CD4-positive, alpha-beta T cell (primary cell): ENCODE data around the gene DHX32. TPM values are rescaled to one million over a fixed set of nuclear protein-coding genes. Genes with fewer than 3 reads are reported as not detected.

Experiments used
- ATAC-seq: fragments of 200-7000 bp; cut with Tn5 transposase; one replicate; pipeline ENCODE4 v1.10.0; 2022; ENCODE audit warnings: mild to moderate bottlenecking; ENCODE audit not compliant: poor library complexity
- CTCF ChIA-PET: fragments of 350-600 bp; sonication (Branson Sonifier 250); formaldehyde crosslinking; loops from one replicate; lab custom pipeline; 2021; ENCODE audit warnings: antibody characterized with exemption, inconsistent platforms; lab: Charles Lee
- POLR2A ChIA-PET: fragments of 350-600 bp; sonication (Branson Sonifier 250); formaldehyde crosslinking; loops from one replicate; lab custom pipeline; 2021; ENCODE audit warnings: antibody characterized with exemption, inconsistent platforms; lab: Charles Lee
- DNase-seq, 14 experiments: peaks; one replicate each; pipeline ENCODE4 v3.0.0-alpha.2; 2013 to 2020; ENCODE audit warnings: mixed read lengths in 2 of 14
- H3K27ac ChIP-seq, 2 donors: one replicate each; pipeline versions ENCODE4 v1.5.1 to v1.7.0; 2013; ENCODE audit warnings: low read length in 2 of 2, low read depth in 1 of 2, mild to moderate bottlenecking in 1 of 2
- H3K27me3 ChIP-seq, 2 experiments: 1 replicate in 1 of 2; 2 replicates in 1 of 2; pipeline versions ENCODE4 v1.6.1 to v1.7.0; 2013; ENCODE audit warnings: low read length in 2 of 2, control low read depth in 1 of 2, mild to moderate bottlenecking in 1 of 2, moderate library complexity in 1 of 2; ENCODE audit not compliant: insufficient read depth in 2 of 2, control insufficient read depth in 1 of 2
- H3K36me3 ChIP-seq: one replicate; pipeline ENCODE4 v1.6.1; 2013; ENCODE audit warnings: low read length, control low read depth; ENCODE audit not compliant: insufficient read depth
- H3K4me1 ChIP-seq: one replicate; pipeline ENCODE4 v1.6.1; 2013; ENCODE audit warnings: low read length, control low read depth; ENCODE audit not compliant: insufficient read depth
- H3K4me3 ChIP-seq: one replicate; pipeline ENCODE4 v1.5.1; 2013; ENCODE audit warnings: mild to moderate bottlenecking, low read length, moderate library complexity
- H3K9me3 ChIP-seq, 2 experiments: 1 replicate in 1 of 2; 2 replicates in 1 of 2; pipeline versions ENCODE4 v1.6.1 to v1.7.0; 2013; ENCODE audit warnings: low read length in 2 of 2, mild to moderate bottlenecking in 2 of 2, control low read depth in 1 of 2, moderate library complexity in 1 of 2; ENCODE audit not compliant: control insufficient read depth in 1 of 2, insufficient read depth in 1 of 2
- H3K27ac Mint-ChIP-seq: one replicate; pipeline ENCODE4 v1.8.0; 2020; ENCODE audit warnings: mixed read lengths
- H3K27me3 Mint-ChIP-seq: one replicate; pipeline ENCODE4 v1.8.0; 2021; ENCODE audit warnings: mixed read lengths
- H3K36me3 Mint-ChIP-seq: one replicate; pipeline ENCODE4 v1.8.0; 2021; ENCODE audit warnings: low read depth, mixed read lengths
- H3K4me1 Mint-ChIP-seq: one replicate; pipeline ENCODE4 v1.8.0; 2021; ENCODE audit warnings: low read depth, mixed read lengths
- H3K4me3 Mint-ChIP-seq: one replicate; pipeline ENCODE4 v1.8.0; 2020; ENCODE audit warnings: mild to moderate bottlenecking, mixed read lengths
- H3K9me3 Mint-ChIP-seq: one replicate; pipeline ENCODE4 v1.8.0; 2020; ENCODE audit warnings: mixed read lengths
- intact Hi-C, 2 experiments: fragments of 100-400 bp; cut with DNase I in 1 of 2; cut with micrococcal nuclease in 1 of 2; formaldehyde crosslinking; loops; one replicate each; pipeline versions ENCODE4 v1.15.1 to v1.9.0; 2023 to 2025; cut with DNase I, micrococcal nuclease
- total RNA-seq, 174 experiments: library from RNA in 2 of 174; stranded (reverse) in 2 of 174; gene quantifications; one replicate each; pipeline ENCODE4 v1.2.3 and lab custom pipeline; 2021 to 2026
- TF ChIP-seq, protein P1 (sequence below): fragments of 200-600 bp; IDR thresholded peaks from one replicate; pipeline ENCODE4 v1.8.0; 2022; ENCODE audit warnings: antibody characterized with exemption, mild to moderate bottlenecking

The DHX32 gene
- total RNA-seq, 2 experiments from 2014 or later: 1.3 to 1.7 TPM

DNA sequence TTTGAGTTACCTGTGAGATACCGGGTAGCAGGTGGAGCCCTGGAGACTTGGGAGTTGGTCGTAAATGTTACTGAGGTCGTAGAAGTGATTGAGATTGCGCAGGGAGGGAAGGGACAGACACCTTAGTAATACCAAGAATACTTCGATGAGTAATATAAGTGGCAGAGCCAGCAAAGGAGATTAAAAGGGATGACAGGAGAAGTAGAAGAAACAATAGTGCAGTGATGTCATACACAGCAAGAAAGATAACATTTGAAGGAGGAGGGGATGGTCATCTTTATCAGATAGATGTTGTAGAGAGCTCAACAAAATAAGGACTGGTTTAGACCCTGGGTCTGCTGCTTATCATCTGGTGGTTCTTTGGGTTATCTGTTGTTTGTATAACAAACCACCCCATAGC is 52.8 kb downstream of the DHX32 start:
- H3K4me3 ChIP-seq: no peak overlapping the region
- no peak overlapping the region for H3K4me3 Mint-ChIP-seq
- peaks cover 74% of the 10 kb centered on the region for H3K36me3 Mint-ChIP-seq
- H3K4me1 Mint-ChIP-seq: peaks cover 18% of the 10 kb centered on the region
- no peaks in the 10 kb centered on the region for H3K27me3 Mint-ChIP-seq
- TF ChIP-seq, protein P1, sequence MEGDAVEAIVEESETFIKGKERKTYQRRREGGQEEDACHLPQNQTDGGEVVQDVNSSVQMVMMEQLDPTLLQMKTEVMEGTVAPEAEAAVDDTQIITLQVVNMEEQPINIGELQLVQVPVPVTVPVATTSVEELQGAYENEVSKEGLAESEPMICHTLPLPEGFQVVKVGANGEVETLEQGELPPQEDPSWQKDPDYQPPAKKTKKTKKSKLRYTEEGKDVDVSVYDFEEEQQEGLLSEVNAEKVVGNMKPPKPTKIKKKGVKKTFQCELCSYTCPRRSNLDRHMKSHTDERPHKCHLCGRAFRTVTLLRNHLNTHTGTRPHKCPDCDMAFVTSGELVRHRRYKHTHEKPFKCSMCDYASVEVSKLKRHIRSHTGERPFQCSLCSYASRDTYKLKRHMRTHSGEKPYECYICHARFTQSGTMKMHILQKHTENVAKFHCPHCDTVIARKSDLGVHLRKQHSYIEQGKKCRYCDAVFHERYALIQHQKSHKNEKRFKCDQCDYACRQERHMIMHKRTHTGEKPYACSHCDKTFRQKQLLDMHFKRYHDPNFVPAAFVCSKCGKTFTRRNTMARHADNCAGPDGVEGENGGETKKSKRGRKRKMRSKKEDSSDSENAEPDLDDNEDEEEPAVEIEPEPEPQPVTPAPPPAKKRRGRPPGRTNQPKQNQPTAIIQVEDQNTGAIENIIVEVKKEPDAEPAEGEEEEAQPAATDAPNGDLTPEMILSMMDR: no peak
- H3K27ac ChIP-seq: no peak overlapping the region
- ChIA-PET POLR2A (no interaction called here), CTCF (no interaction called here)
- no peak for ATAC-seq
- intact Hi-C loops: loop anchor here (10.0 kb wide), 2 partner anchors 114 to 1024 kb away; partner anchors contain the start of genes ABRAXAS2 (in 1 of the 2) and EDRF1 (in 1 of the 2)
- no peaks in the 10 kb centered on the region for H3K9me3 ChIP-seq
- DNase-seq: no peak
- H3K27me3 ChIP-seq: no peaks in the 10 kb centered on the region
- no peak overlapping the region for H3K27ac Mint-ChIP-seq
- no peaks in the 10 kb centered on the region for H3K9me3 Mint-ChIP-seq
- H3K36me3 ChIP-seq: peaks cover 69% of the 10 kb centered on the region
- peaks cover 18% of the 10 kb centered on the region for H3K4me1 ChIP-seq

DNA sequence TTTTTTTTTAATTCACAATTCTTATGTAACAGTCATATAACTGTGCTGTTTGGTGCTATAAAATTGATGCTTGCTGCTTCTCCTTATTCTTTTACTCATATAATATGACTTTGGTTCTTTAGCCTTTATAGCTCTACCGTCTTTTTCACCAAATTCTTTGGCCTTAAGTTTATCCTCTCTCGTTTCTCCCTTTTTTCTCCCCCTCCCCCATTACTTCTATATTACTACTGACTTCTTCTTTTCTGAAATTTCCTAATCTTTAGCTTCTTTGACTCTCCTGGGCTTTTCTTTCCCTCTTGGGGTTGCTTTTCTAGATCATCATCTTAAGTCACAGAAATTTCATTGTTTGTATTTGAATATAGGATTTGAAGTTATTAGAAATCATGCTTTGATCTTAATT is 54.0 kb downstream of the DHX32 start:
- intact Hi-C loops: loop anchor here (10.0 kb wide), 2 partner anchors 112 to 1022 kb away; partner anchors contain the start of genes ABRAXAS2 (in 1 of the 2) and EDRF1 (in 1 of the 2)
- POLR2A ChIA-PET: interaction anchor here (1.2 kb wide), 1 partner anchor 10 kb away, joined by 3 read pairs; no protein-coding TSS in a partner anchor
- H3K9me3 ChIP-seq: no peaks in the 10 kb centered on the region
- TF ChIP-seq, protein P1: no peak
- DNase-seq (no peak), ATAC-seq (no peak)
- no peaks in the 10 kb centered on the region for H3K27me3 Mint-ChIP-seq
- H3K4me3 ChIP-seq: no peak overlapping the region
- H3K27me3 ChIP-seq: no peaks in the 10 kb centered on the region
- peaks cover 57% of the 10 kb centered on the region for H3K36me3 ChIP-seq
- peaks cover 24% of the 10 kb centered on the region for H3K4me1 ChIP-seq
- H3K4me3 Mint-ChIP-seq: peak overlapping the region; percentile 55
- CTCF ChIA-PET: interaction anchor here (1.0 kb wide), 1 partner anchor 27 kb away, joined by 3 read pairs; no protein-coding TSS in a partner anchor
- H3K36me3 Mint-ChIP-seq: peaks cover 65% of the 10 kb centered on the region
- H3K27ac ChIP-seq: no peak overlapping the region
- no peaks in the 10 kb centered on the region for H3K9me3 Mint-ChIP-seq
- H3K27ac Mint-ChIP-seq: peak overlapping the region; percentile 48
- H3K4me1 Mint-ChIP-seq: peaks cover 19% of the 10 kb centered on the region

DNA sequence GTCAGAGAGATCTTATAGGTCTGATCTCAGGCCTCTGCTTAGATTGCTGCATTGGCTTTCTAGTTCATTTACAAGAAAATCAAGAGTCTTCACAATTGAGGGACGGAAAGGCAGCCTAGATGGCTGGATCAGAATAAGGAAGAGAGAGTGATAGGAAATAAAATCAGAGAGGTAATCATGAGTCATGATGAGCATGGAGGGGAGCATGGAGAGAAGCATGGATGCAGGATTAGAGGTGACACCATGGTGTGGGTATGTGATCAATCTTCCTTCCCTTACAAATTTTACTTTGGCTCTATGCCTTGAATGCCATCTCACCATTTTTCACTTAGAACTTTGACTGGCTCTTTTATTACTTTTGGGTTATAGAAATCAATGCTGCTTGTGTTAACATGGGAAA is 56.4 kb downstream of the DHX32 start:
- ATAC-seq (no peak), DNase-seq (no peak)
- no peaks in the 10 kb centered on the region for H3K27me3 ChIP-seq
- no peaks in the 10 kb centered on the region for H3K27me3 Mint-ChIP-seq
- no peak overlapping the region for H3K27ac Mint-ChIP-seq
- H3K36me3 Mint-ChIP-seq: peaks cover 44% of the 10 kb centered on the region
- CTCF ChIA-PET: no interaction called here
- H3K36me3 ChIP-seq: peaks cover 35% of the 10 kb centered on the region
- H3K4me3 ChIP-seq: no peak overlapping the region
- peaks cover 30% of the 10 kb centered on the region for H3K4me1 ChIP-seq
- H3K9me3 ChIP-seq: no peaks in the 10 kb centered on the region
- H3K27ac ChIP-seq: no peak overlapping the region
- H3K4me3 Mint-ChIP-seq: no peak overlapping the region
- intact Hi-C loops: loop anchor here (5.0 to 10.0 kb wide), 4 partner anchors 110 to 1362 kb away; partner anchors contain the start of genes ABRAXAS2 (in 1 of the 2), EDRF1 (in 1 of the 2) and LHPP (in 1 of the 2)
- H3K4me1 Mint-ChIP-seq: peaks cover 41% of the 10 kb centered on the region
- TF ChIP-seq, protein P1: no peak
- POLR2A ChIA-PET: no interaction called here
- no peaks in the 10 kb centered on the region for H3K9me3 Mint-ChIP-seq
